NAMALWA (cell line): ENCODE results near the gene NUDT7.

Experiments used
- DNase-seq: peaks from one replicate; pipeline ENCODE4 v3.0.0-alpha.2; 2015; ENCODE audit warnings: low spot score

The NUDT7 gene

GRCh38 chr16:77724174-77724573 lies 1.9 kb downstream of the NUDT7 start:
- no peak for DNase-seq

DNA sequence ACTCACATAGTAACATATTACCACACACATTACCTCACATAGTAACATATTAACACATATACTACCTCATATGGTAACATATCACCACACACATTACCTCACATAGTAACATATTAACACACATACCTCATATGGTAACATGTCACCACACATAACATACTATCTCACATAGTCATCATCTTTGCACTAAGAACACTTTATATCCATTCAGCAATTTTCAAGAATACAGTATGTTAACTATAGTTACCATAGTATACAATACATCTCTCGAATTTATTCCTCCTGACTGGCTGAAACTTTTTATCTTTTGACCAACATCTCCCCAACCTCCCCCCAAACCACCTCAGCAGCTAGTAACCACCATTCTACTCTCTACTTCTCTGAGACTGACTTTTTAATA lies 7.6 kb downstream of the NUDT7 start:
- DNase-seq = no peak

DNA sequence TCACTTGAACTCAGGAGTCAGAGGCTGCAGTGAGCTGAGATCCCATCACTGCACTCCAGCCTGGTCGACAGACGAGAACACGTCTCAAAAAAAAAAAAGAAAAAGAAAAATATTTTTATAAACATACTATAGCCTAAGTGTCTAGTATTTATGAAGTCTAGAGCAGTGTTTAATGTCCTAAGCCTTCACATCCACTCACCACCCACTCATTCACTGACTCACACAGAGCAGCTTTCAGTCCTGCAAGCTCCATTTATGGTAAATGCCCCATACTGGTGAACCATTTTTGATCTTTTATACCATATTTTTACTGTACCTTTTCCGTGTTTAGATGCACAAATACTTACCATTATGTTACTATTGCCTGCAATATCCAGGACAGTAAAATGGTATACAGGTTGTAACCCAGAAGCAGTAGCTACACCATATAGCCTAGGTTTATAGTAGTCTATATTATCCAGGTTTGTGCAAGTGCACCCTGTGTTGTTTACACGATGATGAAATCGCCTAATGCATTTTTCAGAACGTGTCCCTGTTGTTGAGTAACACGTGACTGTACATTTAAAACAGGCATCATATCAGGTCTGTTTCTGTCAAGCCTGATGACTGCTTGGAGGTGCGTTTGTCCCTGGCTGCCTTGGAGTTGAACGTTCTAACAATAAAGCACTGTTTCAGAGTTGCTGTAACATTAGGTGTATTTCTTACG lies 10.1 kb downstream of the NUDT7 start:
- DNase-seq = no peak

DNA sequence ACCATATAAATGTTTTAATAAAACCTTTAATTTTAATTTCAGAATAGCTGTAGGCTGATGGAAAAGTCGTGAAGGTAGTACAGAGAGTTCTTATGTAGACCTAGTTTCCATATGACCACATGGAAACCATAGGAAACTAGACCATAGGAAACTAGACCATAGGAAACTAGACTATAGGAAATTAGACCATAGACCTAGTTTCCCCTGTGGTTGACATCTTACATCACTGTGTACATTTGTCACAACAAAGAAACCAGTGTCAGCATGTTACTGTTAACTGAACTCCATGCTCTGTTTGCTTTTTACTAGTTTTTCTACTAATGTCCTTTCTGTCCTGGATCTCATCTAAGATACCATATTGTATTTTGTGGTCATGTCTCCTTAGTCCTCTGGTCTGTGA lies 14.6 kb downstream of the NUDT7 start:
- no peak for DNase-seq

GRCh38 chr16:77738706-77739558 lies 16.6 kb downstream of the NUDT7 start:
- DNase-seq = no peak

DNA sequence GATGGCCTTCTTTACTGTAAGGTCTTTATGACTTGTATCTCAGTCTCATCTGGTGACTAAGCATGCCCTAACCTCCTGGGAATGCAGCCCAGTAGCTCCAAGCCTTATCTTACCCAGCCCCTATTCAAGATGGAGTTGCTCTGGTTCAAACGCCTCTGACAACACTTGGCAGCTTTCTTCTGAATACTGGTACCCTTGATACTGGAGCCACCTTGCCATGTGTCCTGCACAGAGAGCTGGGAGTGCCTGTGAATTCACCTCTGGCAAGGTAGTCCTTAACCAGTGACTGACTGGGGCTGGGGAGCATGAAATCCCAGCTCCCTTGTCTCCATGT lies 17.2 kb downstream of the NUDT7 start:
- no peak for DNase-seq

DNA sequence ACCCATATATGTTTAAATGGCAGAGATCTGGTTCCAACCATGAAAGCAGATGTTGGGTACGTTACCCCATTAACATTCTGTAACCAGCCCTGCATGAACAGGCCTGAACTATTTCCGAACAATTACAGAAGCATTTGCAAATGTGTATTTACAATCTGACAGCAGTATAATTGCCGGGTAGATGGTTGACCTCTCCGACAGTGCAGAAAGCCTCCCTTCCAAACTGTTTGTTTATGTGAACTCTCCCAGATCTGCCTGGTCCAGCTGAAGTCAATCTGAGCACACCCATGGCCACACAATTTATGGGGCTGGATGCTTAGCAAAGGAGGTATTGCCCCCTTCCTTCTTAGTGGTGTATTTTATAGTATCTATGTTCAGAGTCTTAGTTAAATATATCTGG lies 21.8 kb downstream of the NUDT7 start:
- no peak for DNase-seq

- DNase-seq = no peak
Observed at GRCh38 chr16:77745972-77746371, 23.7 kb downstream of the NUDT7 start.

DNA sequence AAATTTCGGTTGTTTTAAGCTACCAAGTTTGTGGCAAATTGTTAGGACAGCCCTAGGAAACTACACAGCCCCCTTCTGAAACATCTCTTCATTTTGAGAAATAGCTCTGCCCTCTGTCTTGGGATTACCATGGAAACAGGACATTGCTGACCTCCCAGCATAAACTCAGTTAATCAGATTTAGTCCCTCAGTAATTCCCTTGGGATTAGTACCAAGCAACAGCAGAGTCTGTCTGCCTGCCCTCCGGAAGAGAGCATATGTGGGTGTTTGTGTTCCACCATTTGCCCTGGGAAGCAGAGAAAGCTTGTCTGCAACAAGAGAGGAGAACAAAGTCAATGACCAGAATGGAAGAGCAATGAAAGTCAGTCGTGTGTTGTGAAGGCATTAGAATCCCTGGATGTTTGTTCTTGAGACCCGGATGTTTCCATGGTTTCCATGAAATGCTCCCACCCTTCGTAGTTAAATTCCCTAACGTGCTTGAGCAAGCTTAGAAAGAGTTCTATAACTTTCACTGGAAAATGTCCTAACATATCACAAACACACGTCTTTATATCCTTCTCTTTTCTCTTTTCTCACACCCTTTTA lies 26.2 kb downstream of the NUDT7 start:
- DNase-seq = no peak

GRCh38 chr16:77749415-77749814 lies 27.1 kb downstream of the NUDT7 start:
- no peak for DNase-seq

- DNase-seq = no peak
Observed at GRCh38 chr16:77758046-77758445, 35.7 kb downstream of the NUDT7 start.

GRCh38 chr16:77758508-77758907 lies 36.2 kb downstream of the NUDT7 start:
- DNase-seq = no peak

- DNase-seq = no peak
Observed at GRCh38 chr16:77759201-77759600, 36.9 kb downstream of the NUDT7 start.

DNA sequence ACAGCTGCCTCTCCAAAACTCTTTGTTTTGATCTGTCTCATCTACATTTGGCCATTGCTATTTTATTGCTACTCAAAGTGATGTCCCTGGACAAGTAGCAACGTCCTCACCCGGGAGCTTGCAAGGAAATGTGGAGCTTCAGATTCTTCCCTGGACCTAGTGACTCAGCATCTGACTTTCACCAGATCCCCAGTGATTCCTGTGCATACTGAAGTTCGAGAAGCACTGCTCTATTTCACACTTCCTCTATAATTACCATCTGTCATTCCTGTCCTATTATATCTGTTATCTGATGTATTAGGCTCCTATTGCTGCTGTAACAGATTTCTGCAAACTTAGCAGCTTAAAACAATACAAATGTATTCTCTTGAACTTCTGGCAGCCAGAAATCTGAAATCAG lies 37.5 kb downstream of the NUDT7 start:
- DNase-seq = no peak

DNA sequence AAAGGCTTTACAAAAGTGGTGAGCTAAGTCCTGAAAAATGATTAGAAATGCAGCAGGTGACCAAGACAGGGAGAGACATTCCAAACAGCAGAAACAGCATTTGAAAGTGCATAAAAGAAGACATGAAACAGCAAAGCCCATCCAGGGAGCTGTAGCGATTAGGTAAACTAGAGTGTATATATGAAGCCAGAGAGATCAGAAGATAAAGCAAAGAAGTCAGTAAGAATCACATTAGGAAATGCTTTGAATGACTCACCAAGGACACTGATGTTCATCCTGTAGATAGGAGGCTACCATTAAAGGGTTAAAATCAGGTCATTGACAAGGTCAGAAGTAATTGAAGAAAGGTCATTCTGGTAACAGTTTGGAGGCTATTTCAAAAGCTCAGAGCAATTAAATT lies 38.5 kb downstream of the NUDT7 start:
- no peak for DNase-seq

- no peak for DNase-seq
Observed at GRCh38 chr16:77761204-77761603, 38.9 kb downstream of the NUDT7 start.

- DNase-seq = no peak
Observed at GRCh38 chr16:77762262-77762661, 39.9 kb downstream of the NUDT7 start.

- no peak for DNase-seq
Observed at GRCh38 chr16:77763994-77764393, 41.7 kb downstream of the NUDT7 start.

GRCh38 chr16:77767211-77767610 lies 44.9 kb downstream of the NUDT7 start:
- DNase-seq = no peak

GRCh38 chr16:77767826-77768225 lies 45.5 kb downstream of the NUDT7 start:
- no peak for DNase-seq

DNA sequence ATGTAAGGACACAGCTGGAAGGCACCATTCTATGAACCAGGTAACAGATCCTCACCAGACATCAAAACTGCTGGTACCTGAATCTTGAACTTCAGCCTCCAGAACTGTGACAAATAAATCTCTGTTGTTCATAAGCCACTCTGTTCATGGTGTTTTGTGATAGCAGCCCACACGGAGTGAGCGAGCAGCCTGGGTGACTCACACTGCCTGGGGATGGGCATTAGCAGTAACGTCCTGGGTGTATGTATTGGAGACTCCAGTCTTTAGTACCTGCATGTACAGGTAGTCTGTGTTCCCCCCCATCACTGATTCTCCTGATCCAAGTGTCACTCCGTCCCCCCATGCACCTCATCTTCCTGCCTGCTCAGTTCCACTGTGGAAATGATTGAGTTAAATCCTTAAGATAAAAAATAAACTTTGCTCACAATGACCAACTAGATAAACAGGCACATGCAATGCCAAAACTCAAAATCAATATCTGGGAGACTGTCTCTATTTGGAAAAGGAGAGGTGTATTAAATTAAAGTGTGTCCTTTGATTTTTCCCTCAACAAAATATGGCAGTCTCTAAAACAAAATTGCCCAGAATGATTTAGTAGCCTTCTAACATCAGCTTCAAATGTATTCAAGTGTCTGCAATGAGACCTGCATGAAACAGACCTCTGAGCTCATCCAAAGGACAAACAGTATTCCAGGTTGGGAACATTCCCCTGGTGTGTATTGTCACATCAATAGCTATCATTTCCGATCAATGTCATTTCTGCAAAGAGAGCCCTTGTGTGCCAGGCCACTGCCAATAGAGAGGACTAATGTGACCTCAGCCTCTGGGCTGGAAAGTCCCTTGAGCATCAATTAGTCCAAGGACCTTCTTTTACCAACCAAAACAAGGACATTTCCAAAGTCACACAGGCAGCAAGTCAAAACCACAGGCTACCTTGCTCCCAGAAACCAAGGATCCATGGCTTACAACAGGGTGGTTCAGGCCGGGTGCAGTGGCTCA lies 53.9 kb downstream of the NUDT7 start:
- DNase-seq = no peak

GRCh38 chr16:77777745-77778144 lies 55.4 kb downstream of the NUDT7 start:
- DNase-seq = no peak
